ENCODE data around the gene RIC8A. TPM values are rescaled to one million over a fixed set of nuclear protein-coding genes. Genes with fewer than 3 reads are reported as not detected.

Gene RIC8A
- total RNA-seq, 2 experiments from 2014 or later = 97.6 to 125 TPM

DNA sequence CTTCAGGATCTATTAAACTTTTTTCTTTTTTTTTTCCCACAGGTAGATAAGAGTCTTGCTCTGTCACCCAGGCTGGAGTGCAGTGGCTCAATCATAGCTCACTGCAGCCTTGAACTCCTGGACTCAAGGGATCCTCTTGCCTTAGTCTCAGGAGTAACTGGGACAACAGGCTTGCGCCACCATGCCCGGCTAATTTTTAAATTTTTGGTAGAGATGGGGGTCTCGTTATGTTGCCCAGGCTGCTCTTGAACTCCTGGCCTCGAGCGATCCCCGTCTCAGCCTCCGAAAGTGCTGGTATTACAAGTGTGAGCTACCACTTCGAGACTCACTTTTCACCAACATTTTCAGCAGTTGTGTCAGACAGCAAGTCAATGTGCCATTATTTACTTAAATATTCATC, 27.7 kb downstream of the RIC8A start:
- no peak for TF ChIP-seq EZH2phosphoT487 (IDR thresholded peaks at IDR 0.05; ENCODE audit: borderline replicate concordance, low read depth, low read length)
- TF ChIP-seq, protein P1, sequence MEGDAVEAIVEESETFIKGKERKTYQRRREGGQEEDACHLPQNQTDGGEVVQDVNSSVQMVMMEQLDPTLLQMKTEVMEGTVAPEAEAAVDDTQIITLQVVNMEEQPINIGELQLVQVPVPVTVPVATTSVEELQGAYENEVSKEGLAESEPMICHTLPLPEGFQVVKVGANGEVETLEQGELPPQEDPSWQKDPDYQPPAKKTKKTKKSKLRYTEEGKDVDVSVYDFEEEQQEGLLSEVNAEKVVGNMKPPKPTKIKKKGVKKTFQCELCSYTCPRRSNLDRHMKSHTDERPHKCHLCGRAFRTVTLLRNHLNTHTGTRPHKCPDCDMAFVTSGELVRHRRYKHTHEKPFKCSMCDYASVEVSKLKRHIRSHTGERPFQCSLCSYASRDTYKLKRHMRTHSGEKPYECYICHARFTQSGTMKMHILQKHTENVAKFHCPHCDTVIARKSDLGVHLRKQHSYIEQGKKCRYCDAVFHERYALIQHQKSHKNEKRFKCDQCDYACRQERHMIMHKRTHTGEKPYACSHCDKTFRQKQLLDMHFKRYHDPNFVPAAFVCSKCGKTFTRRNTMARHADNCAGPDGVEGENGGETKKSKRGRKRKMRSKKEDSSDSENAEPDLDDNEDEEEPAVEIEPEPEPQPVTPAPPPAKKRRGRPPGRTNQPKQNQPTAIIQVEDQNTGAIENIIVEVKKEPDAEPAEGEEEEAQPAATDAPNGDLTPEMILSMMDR (conservative IDR thresholded peaks at IDR 0.05; ENCODE audit: low read length) = no peak
- no peak for DNase-seq (ENCODE audit: low spot score)
- Histone ChIP-seq H3K4me2 (ENCODE audit: low read length) (peak overlapping the region; percentile 87), H2AFZ (ENCODE audit: low read length) (no peak overlapping the region), H3K9me3 (ENCODE audit: low read length) (no peaks in the 10 kb centered on the region), H4K20me1 (ENCODE audit: insufficient read depth, low read length) (peaks cover 10% of the 10 kb centered on the region; the same call in 1 of the 2 replicates), H3K27ac (ENCODE audit: low read depth, low read length, poor library complexity, severe bottlenecking) (no peak overlapping the region), H3K4me3 (ENCODE audit: low read depth, low read length, poor library complexity, severe bottlenecking) (peak overlapping the region; percentile 81), H3K9me2 (ENCODE audit: insufficient read depth, low read length) (no peaks in the 10 kb centered on the region), H3K4me1 (ENCODE audit: insufficient read depth, low read length, poor library complexity, severe bottlenecking) (peaks cover 19% of the 10 kb centered on the region), H3K36me3 (ENCODE audit: insufficient read depth, low read length) (peaks cover 15% of the 10 kb centered on the region), H3K79me2 (ENCODE audit: insufficient read depth, low read depth, low read length) (peaks cover 32% of the 10 kb centered on the region)
- TSS peak; percentile 73 for BruUV-seq (replicated peaks)
- intact Hi-C loops (cut with micrococcal nuclease; ENCODE audit: unreplicated experiment) = no loop called here
- ChIA-PET POLR2A (interaction anchor here (1.1 to 1.8 kb wide), 2 partner anchors 18 to 27 kb away, joined by 5 to 6 read pairs; partner anchors contain the start of genes BET1L and RIC8A), CTCF (ENCODE audit: unreplicated experiment) (no interaction called here)

DNA sequence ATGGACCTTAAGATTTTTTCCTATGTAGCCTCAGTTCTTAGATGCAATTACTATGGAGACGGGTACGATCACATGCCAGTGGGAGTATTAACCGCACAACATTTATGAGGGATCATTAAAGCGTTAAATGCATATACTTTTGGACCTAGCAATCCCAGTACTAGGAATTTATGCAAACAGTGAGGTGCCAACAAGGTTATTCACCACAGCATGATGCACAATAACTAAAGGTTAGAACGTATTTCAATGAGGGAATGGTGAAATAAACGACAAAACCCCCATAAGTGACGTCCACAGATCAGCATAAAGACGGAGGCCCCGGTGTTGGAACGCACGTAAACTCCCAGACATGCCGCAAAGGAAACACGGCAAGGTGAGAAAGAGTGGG, 28.1 kb downstream of the RIC8A start:
- H2AFZ ChIP-seq (ENCODE audit: low read length) = peak overlapping the region; percentile 75
- peaks cover 32% of the 10 kb centered on the region for H3K79me2 ChIP-seq (ENCODE audit: insufficient read depth, low read depth, low read length)
- H3K4me2 ChIP-seq (ENCODE audit: low read length) = peak overlapping the region; percentile 87
- peak overlapping the region; percentile 81 for H3K4me3 ChIP-seq (ENCODE audit: low read depth, low read length, poor library complexity, severe bottlenecking)
- ChIA-PET POLR2A (interaction anchor here (1.1 to 1.8 kb wide), 2 partner anchors 18 to 28 kb away, joined by 5 to 6 read pairs; partner anchors contain the start of genes BET1L and RIC8A), CTCF (ENCODE audit: unreplicated experiment) (no interaction called here)
- no peak for DNase-seq (ENCODE audit: low spot score)
- peaks cover 10% of the 10 kb centered on the region; the same call in 1 of the 2 replicates for H4K20me1 ChIP-seq (ENCODE audit: insufficient read depth, low read length)
- peak overlapping the region; percentile 42 for H3K27ac ChIP-seq (ENCODE audit: low read depth, low read length, poor library complexity, severe bottlenecking)
- no TSS peak for BruUV-seq (replicated peaks)
- no peaks in the 10 kb centered on the region for H3K9me3 ChIP-seq (ENCODE audit: low read length)
- no peak for TF ChIP-seq EZH2phosphoT487 (IDR thresholded peaks at IDR 0.05; ENCODE audit: borderline replicate concordance, low read depth, low read length)
- TF ChIP-seq, protein P1 (conservative IDR thresholded peaks at IDR 0.05; ENCODE audit: low read length) = no peak
- peaks cover 19% of the 10 kb centered on the region for H3K4me1 ChIP-seq (ENCODE audit: insufficient read depth, low read length, poor library complexity, severe bottlenecking)
- peaks cover 19% of the 10 kb centered on the region for H3K36me3 ChIP-seq (ENCODE audit: insufficient read depth, low read length)
- intact Hi-C loops (cut with micrococcal nuclease; ENCODE audit: unreplicated experiment) = no loop called here
- no peaks in the 10 kb centered on the region for H3K9me2 ChIP-seq (ENCODE audit: insufficient read depth, low read length)

DNA sequence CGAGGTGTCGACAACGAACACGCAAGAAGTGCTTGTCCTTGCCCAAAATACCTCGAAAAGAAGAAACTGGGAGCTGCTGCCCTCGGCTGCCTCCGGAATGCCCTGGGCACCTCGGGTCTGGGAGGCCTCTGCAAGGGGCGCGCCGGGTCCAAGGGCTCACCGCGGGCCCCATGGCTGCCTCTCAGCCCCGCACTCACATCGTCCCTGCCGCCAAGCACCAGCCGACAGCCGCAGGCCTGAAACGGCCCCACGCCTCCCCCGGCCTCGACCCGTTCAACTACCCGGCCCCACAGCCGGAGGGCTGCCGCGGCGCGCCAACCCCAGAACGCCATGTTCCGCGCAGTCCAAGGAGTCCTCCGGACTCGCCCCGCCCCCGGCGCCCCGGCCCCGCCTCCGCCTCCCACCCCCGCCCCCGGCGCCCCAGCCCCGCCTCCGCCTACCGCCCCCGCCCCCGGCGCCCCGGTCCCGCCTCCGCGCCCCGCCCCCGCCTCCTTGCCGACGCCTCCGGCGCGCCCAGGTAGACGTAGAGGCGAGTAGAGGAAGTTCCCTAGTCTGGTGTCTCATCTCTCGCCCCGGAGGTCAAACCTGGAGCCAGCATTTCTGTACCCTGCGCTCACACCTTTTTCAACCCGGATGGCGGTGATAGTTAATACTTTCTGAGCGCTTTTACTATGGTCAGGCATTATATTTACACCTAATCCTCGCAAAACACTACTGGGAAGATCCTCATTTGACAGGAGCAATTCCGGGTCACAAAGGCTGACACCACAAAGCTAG, 28.7 kb downstream of the RIC8A start, which contains the start of gene SIRT3:
Gene SIRT3 (minus strand): TSS at position 346 of the 777 bp plus-strand sequence. CDS start 14 bp downstream, at position 332.
- Histone ChIP-seq H4K20me1 (ENCODE audit: insufficient read depth, low read length) (peaks cover 10% of the 10 kb centered on the region; the same call in 1 of the 2 replicates), H3K9me2 (ENCODE audit: insufficient read depth, low read length) (no peaks in the 10 kb centered on the region), H2AFZ (ENCODE audit: low read length) (peak within 1 kb of the TSS; percentile 79), H3K4me1 (ENCODE audit: insufficient read depth, low read length, poor library complexity, severe bottlenecking) (peaks cover 19% of the 10 kb centered on the region), H3K9me3 (ENCODE audit: low read length) (no peaks in the 10 kb centered on the region), H3K79me2 (ENCODE audit: insufficient read depth, low read depth, low read length) (peaks cover 32% of the 10 kb centered on the region), H3K4me3 (ENCODE audit: low read depth, low read length, poor library complexity, severe bottlenecking) (peak within 1 kb of the TSS; percentile 99), H3K36me3 (ENCODE audit: insufficient read depth, low read length) (peaks cover 22% of the 10 kb centered on the region), H3K27ac (ENCODE audit: low read depth, low read length, poor library complexity, severe bottlenecking) (peak within 1 kb of the TSS; percentile 89), H3K4me2 (ENCODE audit: low read length) (peak within 1 kb of the TSS; percentile 92)
- DNase-seq (ENCODE audit: low spot score) = peak; percentile 94
- BruUV-seq (replicated peaks) = no TSS peak
- ChIA-PET POLR2A (interaction anchor here (0.9 to 1.8 kb wide), 4 partner anchors 12 to 28 kb away, joined by 3 to 7 read pairs (median 5); partner anchors contain the start of genes BET1L and RIC8A), CTCF (ENCODE audit: unreplicated experiment) (no interaction called here)
- intact Hi-C loops (cut with micrococcal nuclease; ENCODE audit: unreplicated experiment) = loop anchor here (1.0 kb wide), 1 partner anchor 29 kb away; the partner anchor contains the start of genes BET1L and RIC8A
- no peak for TF ChIP-seq EZH2phosphoT487 (IDR thresholded peaks at IDR 0.05; ENCODE audit: borderline replicate concordance, low read depth, low read length)
- TF ChIP-seq, protein P1 (conservative IDR thresholded peaks at IDR 0.05; ENCODE audit: low read length) = no peak

Measured in OCI-LY7 (cell line).